ENCODE measurements around the gene GTF2F2. TPM values are rescaled to one million over a fixed set of nuclear protein-coding genes. Genes with fewer than 3 reads are reported as not detected.

Gene GTF2F2
- polyA plus RNA-seq, 2 of the 4 experiments (the other 2 are of a cell fraction) = 21.0 to 30.0 TPM

GRCh38 chr13:45105895-45106294 is 14.4 kb upstream of the GTF2F2 start:
- TF ChIP-seq RFX5 (IDR thresholded peaks at IDR 0.05) = no peak
- no peak for TF ChIP-seq HOXB13 (CRISPR knock-in tag; IDR thresholded peaks at IDR 0.05; ENCODE audit: low read depth)
- TF ChIP-seq CBX2 (IDR thresholded peaks at IDR 0.05; ENCODE audit: borderline replicate concordance, low read depth) = no peak
- TF ChIP-seq ZC3H11A (IDR thresholded peaks at IDR 0.05) = no peak

GRCh38 chr13:45107539-45107938 is 12.8 kb upstream of the GTF2F2 start:
- no peak overlapping the region for H3K4me3 ChIP-seq
- ATAC-seq (no peak), FAIRE-seq (no peak), DNase-seq (ENCODE audit: low read depth in 1 of 2, low spot score in 1 of 2) (no peak)
- no peak for TF ChIP-seq NPAS2 (CRISPR knock-in tag; IDR thresholded peaks at IDR 0.05; ENCODE audit: borderline replicate concordance)
- TF ChIP-seq CEBPB (IDR thresholded peaks at IDR 0.05) = no peak
- TF ChIP-seq, protein P1, sequence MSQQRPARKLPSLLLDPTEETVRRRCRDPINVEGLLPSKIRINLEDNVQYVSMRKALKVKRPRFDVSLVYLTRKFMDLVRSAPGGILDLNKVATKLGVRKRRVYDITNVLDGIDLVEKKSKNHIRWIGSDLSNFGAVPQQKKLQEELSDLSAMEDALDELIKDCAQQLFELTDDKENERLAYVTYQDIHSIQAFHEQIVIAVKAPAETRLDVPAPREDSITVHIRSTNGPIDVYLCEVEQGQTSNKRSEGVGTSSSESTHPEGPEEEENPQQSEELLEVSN (IDR thresholded peaks at IDR 0.05; ENCODE audit: borderline replicate concordance, low read depth) = no peak
- no peak for TF ChIP-seq ESRRA (IDR thresholded peaks at IDR 0.05; ENCODE audit: borderline replicate concordance, low read length)
- no peak for TF ChIP-seq KDM5A (IDR thresholded peaks at IDR 0.05)
- TF ChIP-seq CBX2 (IDR thresholded peaks at IDR 0.05; ENCODE audit: borderline replicate concordance, low read depth) = no peak
- no peak for TF ChIP-seq MAFK (IDR thresholded peaks at IDR 0.05; ENCODE audit: partially characterized antibody)
- no peak for TF ChIP-seq NR3C1 (IDR thresholded peaks at IDR 0.05)
- TF ChIP-seq FOSL2 (IDR thresholded peaks at IDR 0.05) = no peak
- no peak for TF ChIP-seq FOSL2 (CRISPR knock-in tag; IDR thresholded peaks at IDR 0.05)
- TF ChIP-seq NFE2L2 (conservative IDR thresholded peaks at IDR 0.05; ENCODE audit: low read length) = no peak
- 0% methylated on average over 1 of the region's 1 CpG for WGBS (ENCODE audit: missing lambda C conversion rate)
- POLR2A ChIA-PET = interaction anchor here (0.6 kb wide), 1 partner anchor 12 kb away, joined by 3 read pairs; no protein-coding TSS in a partner anchor
- CTCF ChIA-PET = interaction anchor here (2.8 kb wide), 1 partner anchor 173 kb away, joined by 6 read pairs; no protein-coding TSS in a partner anchor
- H3K27ac ChIP-seq = no peak overlapping the region
- no peaks in the 10 kb centered on the region for H3K4me1 ChIP-seq
- no peaks in the 10 kb centered on the region for H3K9me3 ChIP-seq
- H3K4me2 ChIP-seq = no peak overlapping the region

More at GRCh38 chr13:45105895-45106294, 14.4 kb upstream of the GTF2F2 start:
- WGBS (ENCODE audit: missing lambda C conversion rate) = 72% methylated on average over 4 of the region's 5 CpGs
- CTCF ChIA-PET = interaction anchor here (1.0 to 1.9 kb wide), 2 partner anchors 10 to 11 kb away, joined by 3 to 6 read pairs; no protein-coding TSS in a partner anchor
- DNase-seq (ENCODE audit: low read depth in 1 of 2, low spot score in 1 of 2) (no peak), FAIRE-seq (no peak), ATAC-seq (no peak)
- H3K27ac ChIP-seq = no peak overlapping the region
- H3K9me3 ChIP-seq = no peaks in the 10 kb centered on the region
- no peak overlapping the region for H3K4me2 ChIP-seq
- H3K4me1 ChIP-seq = no peaks in the 10 kb centered on the region
- POLR2A ChIA-PET = no interaction called here
- no peak overlapping the region for H3K4me3 ChIP-seq

DNA sequence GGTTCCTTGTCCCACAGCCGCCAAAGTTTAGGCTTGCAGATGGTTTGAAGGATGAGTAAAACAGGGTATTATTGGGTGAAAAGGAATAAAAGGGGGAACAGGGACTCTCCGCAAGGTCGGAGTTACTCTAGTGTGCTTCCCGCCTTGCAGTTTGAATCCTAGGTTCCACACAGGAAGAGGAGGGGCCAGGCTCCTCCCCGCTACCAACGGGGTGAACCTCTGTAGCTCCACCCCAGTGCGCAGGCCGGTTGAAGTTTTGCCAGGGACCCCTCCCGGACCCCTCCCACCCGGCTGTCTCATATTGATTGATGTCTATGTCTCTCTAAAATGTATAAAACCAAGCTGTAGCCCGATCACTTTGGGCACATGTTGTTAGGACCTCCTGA is 11.6 kb upstream of the GTF2F2 start:
- no peaks in the 10 kb centered on the region for H3K4me1 ChIP-seq
- no peak overlapping the region for H3K4me2 ChIP-seq
- ChIA-PET CTCF (interaction anchor here (1.6 to 2.8 kb wide), 2 partner anchors 61 to 172 kb away, joined by 3 to 6 read pairs; no protein-coding TSS in a partner anchor), POLR2A (no interaction called here)
- no peak overlapping the region for H3K27ac ChIP-seq
- no peaks in the 10 kb centered on the region for H3K9me3 ChIP-seq
- WGBS (ENCODE audit: missing lambda C conversion rate) = 86% methylated on average over 9 of the region's 11 CpGs
- DNase-seq (ENCODE audit: low read depth in 1 of 2, low spot score in 1 of 2) (no peak), FAIRE-seq (no peak), ATAC-seq (no peak)
- TF ChIP-seq FOSL2 (IDR thresholded peaks at IDR 0.05) (no peak), FOSL2 (CRISPR knock-in tag; IDR thresholded peaks at IDR 0.05) (no peak), CHD2 (IDR thresholded peaks at IDR 0.05; ENCODE audit: low read length, partially characterized antibody) (no peak), EHMT2 (IDR thresholded peaks at IDR 0.05; ENCODE audit: low read depth) (no peak), MAX (IDR thresholded peaks at IDR 0.05) (no peak), HEYL (CRISPR knock-in tag; IDR thresholded peaks at IDR 0.05) (no peak), USF2 (IDR thresholded peaks at IDR 0.05) (no peak), JUNB (IDR thresholded peaks at IDR 0.05) (no peak)
- TF ChIP-seq, protein P2, sequence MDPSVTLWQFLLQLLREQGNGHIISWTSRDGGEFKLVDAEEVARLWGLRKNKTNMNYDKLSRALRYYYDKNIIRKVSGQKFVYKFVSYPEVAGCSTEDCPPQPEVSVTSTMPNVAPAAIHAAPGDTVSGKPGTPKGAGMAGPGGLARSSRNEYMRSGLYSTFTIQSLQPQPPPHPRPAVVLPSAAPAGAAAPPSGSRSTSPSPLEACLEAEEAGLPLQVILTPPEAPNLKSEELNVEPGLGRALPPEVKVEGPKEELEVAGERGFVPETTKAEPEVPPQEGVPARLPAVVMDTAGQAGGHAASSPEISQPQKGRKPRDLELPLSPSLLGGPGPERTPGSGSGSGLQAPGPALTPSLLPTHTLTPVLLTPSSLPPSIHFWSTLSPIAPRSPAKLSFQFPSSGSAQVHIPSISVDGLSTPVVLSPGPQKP (IDR thresholded peaks at IDR 0.05; ENCODE audit: low read depth, low read length) = no peak
- TF ChIP-seq, protein P3, sequence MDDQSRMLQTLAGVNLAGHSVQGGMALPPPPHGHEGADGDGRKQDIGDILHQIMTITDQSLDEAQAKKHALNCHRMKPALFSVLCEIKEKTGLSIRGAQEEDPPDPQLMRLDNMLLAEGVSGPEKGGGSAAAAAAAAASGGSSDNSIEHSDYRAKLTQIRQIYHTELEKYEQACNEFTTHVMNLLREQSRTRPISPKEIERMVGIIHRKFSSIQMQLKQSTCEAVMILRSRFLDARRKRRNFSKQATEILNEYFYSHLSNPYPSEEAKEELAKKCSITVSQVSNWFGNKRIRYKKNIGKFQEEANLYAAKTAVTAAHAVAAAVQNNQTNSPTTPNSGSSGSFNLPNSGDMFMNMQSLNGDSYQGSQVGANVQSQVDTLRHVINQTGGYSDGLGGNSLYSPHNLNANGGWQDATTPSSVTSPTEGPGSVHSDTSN (IDR thresholded peaks at IDR 0.05) = no peak
- no peak overlapping the region for H3K4me3 ChIP-seq

All from A549 (cell line).